GM12892 (cell line): ENCODE data around the gene ZNF579.

ENCODE experiments used
- POLR2A ChIP-seq: IDR thresholded peaks from 2 replicates; pipeline ENCODE4 v1.6.1; 2011; ENCODE audit warnings: low read depth, low read length, control low read depth
- POLR2AphosphoS5 ChIP-seq: IDR thresholded peaks from 2 replicates; pipeline ENCODE4 v1.6.1; 2011; ENCODE audit warnings: low read depth, low read length, control low read depth

DNA sequence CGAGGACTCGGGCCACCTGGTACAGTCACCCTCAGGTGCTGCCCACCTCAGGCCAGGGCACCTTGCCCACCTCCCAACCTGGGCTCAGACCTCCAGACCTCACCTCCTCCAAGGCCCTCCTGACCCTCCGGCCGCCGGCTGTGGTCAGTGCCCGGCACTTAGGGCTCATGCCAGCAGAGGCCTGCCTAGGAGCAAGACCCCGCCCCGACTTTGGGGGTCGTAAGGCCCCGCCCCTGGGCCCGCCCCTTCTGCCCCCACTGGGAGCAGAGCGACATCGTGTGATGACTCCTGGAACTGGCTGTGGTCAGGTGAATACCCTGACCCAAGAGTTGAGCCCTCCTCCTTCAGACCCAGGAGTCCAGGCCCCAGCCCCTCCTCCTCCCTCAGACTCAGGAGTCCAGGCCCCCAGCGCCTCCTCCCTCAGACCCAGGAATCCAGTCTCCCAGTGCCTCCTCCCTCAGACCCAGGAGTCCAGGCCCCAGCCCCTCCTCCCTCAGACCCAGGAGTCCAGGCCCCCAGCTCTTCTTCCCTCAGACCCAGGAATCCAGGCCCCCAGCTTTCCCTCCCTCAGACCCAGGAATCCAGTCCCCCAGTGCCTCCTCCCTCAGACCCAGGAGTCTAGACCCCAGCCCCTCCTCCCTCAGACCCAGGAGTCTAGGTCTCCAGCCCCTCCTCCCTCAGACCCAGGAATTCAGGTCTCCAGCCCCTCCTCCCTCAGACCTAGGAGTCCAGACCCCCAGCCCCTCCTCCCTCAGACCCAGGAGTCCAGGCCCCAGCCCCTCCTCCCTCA lies 43.5 kb downstream of the ZNF579 start, which contains the start of gene SBK2:
- TF ChIP-seq POLR2A (no peak), POLR2AphosphoS5 (no peak)
